ENCODE measurements around the gene FABP3. TPM values are rescaled to one million over a fixed set of nuclear protein-coding genes. Genes with fewer than 3 reads are reported as not detected.

Gene FABP3
- total and polyA plus RNA-seq, 2 of the 8 experiments (the other 6 are each of a cell fraction or from before 2014, with no cell fraction given): 34.8 to 43.9 TPM

GRCh38 chr1:31409946-31410858 is 37.3 kb upstream of the FABP3 start:
- H3K4me3 ChIP-seq (ENCODE audit: extremely low read depth in 1 of 4, insufficient read depth in 2 of 4, low read depth in 3 of 4, low read length in 4 of 4): no peak overlapping the region
- no peaks in the 10 kb centered on the region; a peak in 1 of 8 replicates for H3K36me3 ChIP-seq (ENCODE audit: control insufficient read depth in 2 of 4, insufficient read depth in 4 of 4, low read length in 3 of 4)
- ChIA-PET POLR2A (ENCODE audit: partially characterized antibody) (no interaction called here), CTCF (ENCODE audit: partially characterized antibody) (interaction anchor here (0.6 to 19.2 kb wide), 5 partner anchors 12 to 225 kb away, joined by 3 to 415 read pairs (median 3); no protein-coding TSS in a partner anchor)
- no peak overlapping the region for H3K9ac ChIP-seq (replicated peaks in 1 of 4; ENCODE audit: extremely low read depth in 1 of 4, low read depth in 3 of 4, low read length in 3 of 4)
- peaks cover 0 to 6% (median 2%) of the 10 kb centered on the region in 4 experiments; a peak in 3 of 7 replicates for H3K27me3 ChIP-seq (replicated peaks in 1 of 4; ENCODE audit: control insufficient read depth in 3 of 4, extremely low read depth in 1 of 4, insufficient read depth in 3 of 4, low read length in 3 of 4)
- no peak overlapping the region for H3K27ac ChIP-seq (ENCODE audit: low read depth, low read length)
- no peaks in the 10 kb centered on the region for H4K20me1 ChIP-seq (replicated peaks in 1 of 2; ENCODE audit: control insufficient read depth in 1 of 2, insufficient read depth in 2 of 2, low read length in 2 of 2)
- H3K56ac ChIP-seq (replicated peaks; ENCODE audit: insufficient read length, low read depth, low read length): no peak overlapping the region
- no peak overlapping the region for H3K4me2 ChIP-seq (ENCODE audit: insufficient read depth in 1 of 2, low read depth in 2 of 2, low read length in 2 of 2)
- 82% methylated on average over 6 of the region's 6 CpGs; no CpG with 5 or more reads in 1 of the 2 experiments for WGBS, 2 experiments (ENCODE audit: extremely low coverage in 1 of 2, insufficient coverage in 1 of 2, insufficient read length in 1 of 2, insufficient replicate concordance in 2 of 2, low coverage in 1 of 2, low lambda C conversion rate in 2 of 2, missing lambda C conversion rate in 1 of 2)
- H4K8ac ChIP-seq (ENCODE audit: extremely low read depth, insufficient read depth, low read length): no peak overlapping the region
- H2BK5ac ChIP-seq (ENCODE audit: low read depth, low read length): no peak overlapping the region
- no peak overlapping the region for H3K4ac ChIP-seq (replicated peaks; ENCODE audit: insufficient read length, low read depth, low read length)
- H2AK5ac ChIP-seq (ENCODE audit: low read depth, low read length): no peak overlapping the region
- no peak overlapping the region for H4K5ac ChIP-seq (ENCODE audit: insufficient read length, low read depth, low read length)
- no peak overlapping the region for H2AFZ ChIP-seq (ENCODE audit: low read length)
- TF ChIP-seq TBP (IDR thresholded peaks at IDR 0.05; ENCODE audit: low read depth, low read length) (no peak), ZNF274 (IDR thresholded peaks at IDR 0.05; ENCODE audit: borderline replicate concordance, extremely low read depth, low read length) (no peak), FOSL1 (IDR thresholded peaks at IDR 0.05; ENCODE audit: insufficient read depth, low read depth, low read length) (no peak), EP300 (IDR thresholded peaks at IDR 0.05; ENCODE audit: borderline replicate concordance in 1 of 2, low read depth in 2 of 2, low read length in 2 of 2) (no peak), JUND (IDR thresholded peaks at IDR 0.05; ENCODE audit: low read length) (no peak), TEAD4 (IDR thresholded peaks at IDR 0.05; ENCODE audit: low read depth, low read length) (no peak)
- no peak overlapping the region for H4K91ac ChIP-seq (replicated peaks; ENCODE audit: insufficient read length, low read length)
- H3K14ac ChIP-seq (ENCODE audit: insufficient read length): no peak overlapping the region
- no peak overlapping the region for H3K18ac ChIP-seq (ENCODE audit: extremely low read depth, low read length)
- H2BK15ac ChIP-seq (ENCODE audit: low read length): no peak overlapping the region
- H3K4me1 ChIP-seq (replicated peaks in 1 of 4; ENCODE audit: control insufficient read depth in 3 of 4, insufficient read depth in 4 of 4, low read length in 3 of 4): peaks cover 10 to 14% (median 11%) of the 10 kb centered on the region in 4 experiments
- H3K79me2 ChIP-seq (ENCODE audit: control insufficient read depth in 1 of 2, insufficient read depth in 2 of 2, low read length in 2 of 2): peaks cover 0 to 3% of the 10 kb centered on the region in 2 experiments; a peak in 1 of 4 replicates
- H3K79me1 ChIP-seq (ENCODE audit: low read depth, low read length): 0 out of 2 replicates have a peak, but pooled peaks cover 2% of the 10 kb centered on the region
- FAIRE-seq (no peak), DNase-seq (ENCODE audit: low read depth in 1 of 2, low spot score in 2 of 2) (no peak)
- H3K23me2 ChIP-seq (ENCODE audit: low read depth, low read length): peaks cover 11% of the 10 kb centered on the region
- no peak overlapping the region for H2BK20ac ChIP-seq (ENCODE audit: low read length)
- no peak overlapping the region for H2BK120ac ChIP-seq (replicated peaks; ENCODE audit: low read depth, low read length)
- no peaks in the 10 kb centered on the region for H3K9me3 ChIP-seq (ENCODE audit: insufficient read depth in 2 of 2, low read depth in 1 of 2, low read length in 1 of 2)
- H3K23ac ChIP-seq (ENCODE audit: insufficient read length): no peak overlapping the region
- H2BK12ac ChIP-seq (ENCODE audit: low read depth, low read length): no peak overlapping the region

Data from H1 (cell line).